Lung (tissue), 12 donors: ENCODE results near the gene PLCL1. TPM values are rescaled to one million over a fixed set of nuclear protein-coding genes. Genes with fewer than 3 reads are reported as not detected.
A peak's percentile ranks its signal among the peaks of the same experiment; 100 is the strongest.

ENCODE experiments used
- ATAC-seq: fragments of 200-7000 bp; cut with Tn5 transposase; one replicate; pipeline ENCODE4 v1.9.1; 2020; ENCODE audit warnings: moderate number of reproducible peaks; ENCODE audit not compliant: insufficient read depth, low FRiP score
- DNase-seq, 3 donors: peaks; one replicate each; pipeline ENCODE4 v3.0.0-alpha.2; 2013 to 2017
- H3K27ac ChIP-seq, 2 donors: one replicate each; pipeline ENCODE4 v1.5.1; 2013; ENCODE audit warnings: mild to moderate bottlenecking in 2 of 2, moderate library complexity in 2 of 2, control low read depth in 1 of 2, inconsistent platforms in 1 of 2, low read depth in 1 of 2, low read length in 1 of 2
- H3K27me3 ChIP-seq, 3 donors: one replicate each; pipeline ENCODE4 v1.5.1; 2013; ENCODE audit warnings: low read length in 2 of 3; ENCODE audit not compliant: control insufficient read depth in 3 of 3, insufficient read depth in 3 of 3
- H3K36me3 ChIP-seq, 4 donors: one replicate each; pipeline ENCODE4 v1.5.1; 2013; ENCODE audit warnings: low read length in 4 of 4, mild to moderate bottlenecking in 1 of 4, moderate library complexity in 1 of 4; ENCODE audit not compliant: control insufficient read depth in 4 of 4, insufficient read depth in 4 of 4
- H3K4me1 ChIP-seq, 5 donors: one replicate each; pipeline ENCODE4 v1.5.1; 2013; ENCODE audit warnings: low read length in 5 of 5, mild to moderate bottlenecking in 2 of 5, moderate library complexity in 1 of 5; ENCODE audit not compliant: control insufficient read depth in 5 of 5, insufficient read depth in 5 of 5
- H3K4me3 ChIP-seq: one replicate; pipeline ENCODE4 v1.5.1; 2013; ENCODE audit warnings: mild to moderate bottlenecking, control low read depth, moderate library complexity
- H3K9ac ChIP-seq, 2 donors: one replicate each; pipeline ENCODE4 v1.5.1; 2013; ENCODE audit warnings: low read length in 2 of 2, control low read depth in 1 of 2; ENCODE audit not compliant: insufficient read depth in 1 of 2
- H3K9me3 ChIP-seq, 4 donors: one replicate each; pipeline ENCODE4 v1.5.1; 2013; ENCODE audit warnings: low read length in 3 of 4, mild to moderate bottlenecking in 1 of 4, moderate library complexity in 1 of 4; ENCODE audit not compliant: control insufficient read depth in 4 of 4, insufficient read depth in 3 of 4
- WGBS, 2 donors: extraction: QIAGEN DNeasy Blood & Tissue Kit; methylation state at CpG; one replicate each; pipeline ENCODE4 v1.1.7; 2013; 5-methylcytosine and 5-hydroxymethylcytosine counted together
- polyA plus RNA-seq, 2 donors: library from polyadenylated mRNA; stranded (reverse); fragments of 200-250 nt; gene quantifications; one replicate each; pipeline ENCODE4 v1.2.1, GENCODE V29; 2013
- total RNA-seq, 2 donors: library from RNA; depleted of rRNA in 1 of 2; stranded (reverse); fragments of >200 nt in 1 of 2; gene quantifications; one replicate each; pipeline ENCODE4 v1.2.1, GENCODE V29; 2014 to 2021
- TF ChIP-seq, protein P1 (sequence below): IDR thresholded peaks from 2 replicates; pipeline ENCODE4 v1.5.1; 2012; ENCODE audit warnings: mild to moderate bottlenecking; ENCODE audit errors: control extremely low read depth, extremely low read depth
- donor health status: control.
- donor health status: control.
- donor health status: Bipolar disorder and iron deficiency.
- donor health status: healthy.
- donor health status: DM: yes; HTN: yes; CAD: no.

PLCL1 gene
- total and polyA plus RNA-seq, 4 donors, result 1.1 to 13.0 (median 2.9) TPM

DNA sequence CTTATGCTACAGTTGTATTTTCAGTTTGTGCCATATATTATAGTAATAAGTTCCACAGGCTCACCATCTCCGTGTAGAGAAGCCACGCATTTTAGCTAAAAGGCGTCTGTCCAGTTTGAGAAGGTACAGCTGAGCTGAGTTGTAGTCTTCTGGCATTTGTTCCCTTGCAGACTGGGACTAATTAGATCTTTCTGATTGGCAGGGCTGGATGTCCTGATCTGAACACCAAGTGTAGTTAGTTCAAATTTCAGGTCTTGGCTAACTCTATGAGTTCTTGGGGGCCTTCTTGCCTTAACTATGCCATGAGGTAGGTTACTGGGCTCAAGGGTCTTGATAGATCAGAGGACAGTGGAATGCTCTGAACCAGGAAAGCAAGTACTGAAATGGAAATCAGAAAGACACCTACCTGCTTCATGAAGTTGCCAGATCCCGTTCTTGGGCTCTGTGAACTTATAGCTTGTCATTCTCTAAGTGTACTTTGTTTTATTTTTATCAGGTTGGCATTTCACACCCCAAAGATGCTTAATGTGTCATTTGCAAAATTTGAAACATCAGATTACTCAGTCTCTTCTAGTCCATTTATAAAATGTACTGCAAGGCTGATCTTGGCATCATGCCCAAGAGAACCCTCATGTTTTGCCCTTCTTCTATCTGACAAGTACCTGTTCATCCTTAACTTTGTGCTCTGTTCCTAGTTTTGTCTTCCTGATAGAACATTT is 93.7 kb downstream of the PLCL1 start:
- Histone ChIP-seq H3K9me3 (peaks cover 0 to 2% (median 0%) of the 10 kb centered on the region in 4 donors), H3K36me3 (no peaks in the 10 kb centered on the region), H3K9ac (no peak overlapping the region), H3K4me1 (peaks cover 0 to 23% (median 2%) of the 10 kb centered on the region in 5 donors), H3K27me3 (no peaks in the 10 kb centered on the region), H3K4me3 (no peak overlapping the region), H3K27ac (peak overlapping the region in 1 of 2 donors; percentile 28)
- ATAC-seq (no peak), DNase-seq (no peak)
- WGBS, 2 donors, result 95 to 98% methylated on average over 4 of the region's 4 CpGs
- TF ChIP-seq, protein P1, sequence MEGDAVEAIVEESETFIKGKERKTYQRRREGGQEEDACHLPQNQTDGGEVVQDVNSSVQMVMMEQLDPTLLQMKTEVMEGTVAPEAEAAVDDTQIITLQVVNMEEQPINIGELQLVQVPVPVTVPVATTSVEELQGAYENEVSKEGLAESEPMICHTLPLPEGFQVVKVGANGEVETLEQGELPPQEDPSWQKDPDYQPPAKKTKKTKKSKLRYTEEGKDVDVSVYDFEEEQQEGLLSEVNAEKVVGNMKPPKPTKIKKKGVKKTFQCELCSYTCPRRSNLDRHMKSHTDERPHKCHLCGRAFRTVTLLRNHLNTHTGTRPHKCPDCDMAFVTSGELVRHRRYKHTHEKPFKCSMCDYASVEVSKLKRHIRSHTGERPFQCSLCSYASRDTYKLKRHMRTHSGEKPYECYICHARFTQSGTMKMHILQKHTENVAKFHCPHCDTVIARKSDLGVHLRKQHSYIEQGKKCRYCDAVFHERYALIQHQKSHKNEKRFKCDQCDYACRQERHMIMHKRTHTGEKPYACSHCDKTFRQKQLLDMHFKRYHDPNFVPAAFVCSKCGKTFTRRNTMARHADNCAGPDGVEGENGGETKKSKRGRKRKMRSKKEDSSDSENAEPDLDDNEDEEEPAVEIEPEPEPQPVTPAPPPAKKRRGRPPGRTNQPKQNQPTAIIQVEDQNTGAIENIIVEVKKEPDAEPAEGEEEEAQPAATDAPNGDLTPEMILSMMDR, result no peak

DNA sequence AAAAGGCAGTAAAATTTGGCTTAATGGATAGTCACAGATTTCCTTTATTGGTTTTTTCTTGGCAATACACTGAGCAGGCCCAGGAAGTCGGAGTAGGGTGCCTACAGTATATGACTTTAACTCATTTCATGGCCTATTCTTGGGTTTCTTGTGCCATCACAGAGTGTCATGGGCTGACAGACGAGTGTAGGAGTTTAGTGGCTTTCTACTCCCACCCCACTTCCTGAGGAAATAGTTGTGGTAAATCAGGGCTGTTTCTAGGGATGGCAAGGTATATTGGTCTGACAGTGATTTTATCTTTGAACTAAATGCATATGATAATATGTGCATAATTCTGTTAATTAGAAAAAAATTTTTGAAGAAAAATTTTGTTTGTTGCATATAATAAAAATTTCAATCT is 100.1 kb downstream of the PLCL1 start:
- ATAC-seq (no peak), DNase-seq (no peak)
- 49 to 67% methylated on average over 2 of the region's 2 CpGs for WGBS, 2 donors
- no peaks in the 10 kb centered on the region for H3K36me3 ChIP-seq
- H3K9me3 ChIP-seq, result peaks cover 0 to 2% (median 0%) of the 10 kb centered on the region in 4 donors
- peaks cover 0 to 26% (median 0%) of the 10 kb centered on the region in 5 donors for H3K4me1 ChIP-seq
- H3K27ac ChIP-seq, result no peak overlapping the region
- no peak overlapping the region for H3K9ac ChIP-seq
- H3K27me3 ChIP-seq, result no peaks in the 10 kb centered on the region
- no peak overlapping the region for H3K4me3 ChIP-seq
- TF ChIP-seq, protein P1, result no peak

DNA sequence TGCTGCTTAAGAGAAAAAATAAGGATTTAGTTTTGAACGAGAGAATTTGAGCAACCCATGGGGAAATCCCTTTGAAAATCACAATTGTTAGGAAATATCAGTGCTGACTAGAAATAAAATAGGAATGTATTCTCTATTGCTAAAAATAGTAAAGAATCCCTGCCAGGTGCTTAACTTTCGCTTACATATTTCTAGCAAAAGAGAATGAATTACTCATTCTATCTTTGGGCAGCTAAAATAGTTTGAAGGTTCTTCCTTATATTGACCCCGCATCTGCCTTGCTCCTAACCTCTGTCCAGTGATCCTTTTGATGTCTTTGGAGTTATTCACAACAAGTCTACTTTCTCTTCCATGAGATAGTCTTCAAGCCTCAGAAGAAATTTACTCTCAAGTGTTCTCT is 103.8 kb downstream of the PLCL1 start:
- DNase-seq (no peak), ATAC-seq (no peak)
- 80 to 84% methylated on average over 3 of the region's 3 CpGs for WGBS, 2 donors
- Histone ChIP-seq H3K27me3 (no peaks in the 10 kb centered on the region), H3K9me3 (peaks cover 0 to under 1% (median 0%) of the 10 kb centered on the region in 4 donors), H3K4me1 (peaks cover 0 to 26% (median under 1%) of the 10 kb centered on the region in 5 donors), H3K36me3 (no peaks in the 10 kb centered on the region), H3K27ac (no peak overlapping the region), H3K4me3 (no peak overlapping the region), H3K9ac (no peak overlapping the region)
- TF ChIP-seq, protein P1, result no peak
